ENCODE measurements around the gene ULK1. TPM values are rescaled to one million over a fixed set of nuclear protein-coding genes. Genes with fewer than 3 reads are reported as not detected.

Gene ULK1
- total and polyA plus RNA-seq, 9 donors, result 4.5 to 70.1 (median 46.8) TPM

- WGBS, 3 donors, result 30 to 44% (median 39%) methylated on average over 19 to 22 of the region's 22 CpGs
- no peak for TF ChIP-seq EP300 (IDR thresholded peaks at IDR 0.05)
- no peak for TF ChIP-seq POLR2A (IDR thresholded peaks at IDR 0.05)
- no peak for TF ChIP-seq CTCF (IDR thresholded peaks at IDR 0.05)
- DNase-seq, result peak in 1 of 5 donors; percentile 49
- H3K27ac ChIP-seq, result no peak overlapping the region
- no peak overlapping the region for H3K4me3 ChIP-seq
- intact Hi-C loops (cut with DNase I), result no loop called here
- no peaks in the 10 kb centered on the region for H3K4me1 ChIP-seq (ENCODE audit: insufficient read depth)
- no peaks in the 10 kb centered on the region for H3K36me3 ChIP-seq
- no peaks in the 10 kb centered on the region for H3K27me3 ChIP-seq
- no peaks in the 10 kb centered on the region for H3K9me3 ChIP-seq
These were observed 33.8 kb upstream of the ULK1 start for GRCh38 chr12:131860472-131861260.

- no peak overlapping the region for H3K27ac ChIP-seq
- intact Hi-C loops (cut with DNase I), result no loop called here
- TF ChIP-seq CTCF (IDR thresholded peaks at IDR 0.05) (no peak), POLR2A (IDR thresholded peaks at IDR 0.05) (no peak), EP300 (IDR thresholded peaks at IDR 0.05) (no peak)
- H3K9me3 ChIP-seq, result no peaks in the 10 kb centered on the region
- H3K4me1 ChIP-seq (ENCODE audit: insufficient read depth), result no peaks in the 10 kb centered on the region
- H3K36me3 ChIP-seq, result no peaks in the 10 kb centered on the region
- no peak overlapping the region for H3K4me3 ChIP-seq
- DNase-seq, result peak in 1 of 5 donors; percentile 22
- no peaks in the 10 kb centered on the region for H3K27me3 ChIP-seq
- 87 to 88% (median 88%) methylated on average over 12 of the region's 12 CpGs for WGBS, 3 donors
These were observed 33.0 kb upstream of the ULK1 start for GRCh38 chr12:131861261-131862083.

GRCh38 chr12:131862084-131862441 lies 32.4 kb upstream of the ULK1 start:
- DNase-seq, result peak in 1 of 5 donors; percentile 13
- Histone ChIP-seq H3K9me3 (no peaks in the 10 kb centered on the region), H3K27me3 (no peaks in the 10 kb centered on the region), H3K4me1 (ENCODE audit: insufficient read depth) (no peaks in the 10 kb centered on the region), H3K36me3 (no peaks in the 10 kb centered on the region), H3K27ac (no peak overlapping the region), H3K4me3 (no peak overlapping the region)
- intact Hi-C loops (cut with DNase I), result no loop called here
- WGBS, 3 donors, result 82 to 90% (median 84%) methylated on average over 4 of the region's 4 CpGs
- TF ChIP-seq EP300 (IDR thresholded peaks at IDR 0.05) (no peak), POLR2A (IDR thresholded peaks at IDR 0.05) (no peak), CTCF (IDR thresholded peaks at IDR 0.05) (no peak)

- Histone ChIP-seq H3K4me1 (ENCODE audit: insufficient read depth) (no peaks in the 10 kb centered on the region), H3K27me3 (no peaks in the 10 kb centered on the region), H3K9me3 (no peaks in the 10 kb centered on the region), H3K27ac (no peak overlapping the region), H3K4me3 (no peak overlapping the region), H3K36me3 (no peaks in the 10 kb centered on the region)
- DNase-seq, result no peak
- TF ChIP-seq EP300 (IDR thresholded peaks at IDR 0.05) (no peak), CTCF (IDR thresholded peaks at IDR 0.05) (no peak)
- intact Hi-C loops (cut with DNase I), result no loop called here
- 71 to 75% (median 75%) methylated on average over 14 of the region's 14 CpGs for WGBS, 3 donors
These were observed 31.8 kb upstream of the ULK1 start for GRCh38 chr12:131862600-131862993.

All from ovary (tissue), 9 donors.